Stimulated activated CD8-positive, alpha-beta memory T cell treated with anti-CD3 and anti-CD28 coated beads, Interleukin-4, amount 100 ng/mL, for 1 hour (primary cell): ENCODE data around the gene IDI2.

Source experiments
- DNase-seq, 2 donors: peaks; one replicate each; pipeline ENCODE4 v3.0.0-alpha.2; 2020; ENCODE audit warnings: low read depth in 2 of 2, low spot score in 1 of 2

IDI2 gene

DNA sequence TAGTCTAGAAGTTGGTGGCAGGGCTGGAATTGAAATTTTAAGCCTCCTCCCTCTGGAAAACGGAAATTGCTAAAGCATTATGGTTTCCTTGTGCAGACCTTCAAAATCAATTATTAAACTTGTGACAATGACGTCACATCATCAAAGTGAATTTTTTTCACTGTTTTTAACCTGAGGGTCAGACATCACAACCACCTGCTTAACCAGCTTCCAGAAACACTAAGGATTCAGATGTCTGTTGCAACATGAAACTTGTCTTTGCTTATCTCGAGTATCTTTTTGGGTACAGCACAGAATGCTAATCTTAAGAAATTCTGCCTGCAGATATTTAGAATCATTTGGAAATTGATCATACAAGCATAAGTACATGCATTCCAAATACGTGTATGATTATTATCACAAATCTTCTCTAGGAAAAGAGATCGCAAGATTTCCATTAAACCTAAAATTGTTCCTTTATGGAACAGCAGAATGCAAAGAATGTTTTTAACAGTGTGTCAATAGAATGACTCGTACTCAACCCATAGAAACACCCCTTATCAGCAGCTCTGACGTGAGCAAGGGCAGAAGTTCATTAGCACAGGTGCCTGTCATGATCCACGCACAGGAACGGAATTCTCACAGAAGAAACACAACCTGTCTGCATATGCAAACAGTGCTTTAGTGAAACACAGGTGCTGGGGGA lies 41.5 kb downstream of the IDI2 start:
- DNase-seq = no peak

GRCh38 chr10:983401-983800 lies 42.3 kb downstream of the IDI2 start:
- no peak for DNase-seq

- DNase-seq = no peak
These were observed 45.1 kb downstream of the IDI2 start for GRCh38 chr10:980468-981093.

GRCh38 chr10:978826-979421 lies 46.7 kb downstream of the IDI2 start:
- DNase-seq = no peak

DNA sequence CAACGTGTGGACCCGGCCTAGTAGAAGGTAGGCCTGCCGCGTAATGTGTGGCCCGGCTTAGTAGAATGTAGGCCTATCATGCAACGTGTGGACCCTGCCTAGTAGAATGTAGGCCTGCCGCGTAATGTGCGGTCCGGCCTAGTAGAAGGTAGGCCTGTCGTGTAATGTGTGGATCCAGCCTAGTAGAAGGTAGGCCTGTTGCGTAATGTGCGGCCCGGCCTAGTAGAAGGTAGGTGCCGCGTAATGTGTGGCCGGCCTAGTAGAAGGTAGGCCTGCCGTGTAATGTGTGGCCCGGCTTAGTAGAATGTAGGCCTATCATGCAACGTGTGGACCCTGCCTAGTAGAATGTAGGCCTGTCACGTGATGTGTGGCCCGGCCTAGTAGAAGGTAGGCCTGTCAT lies 49.3 kb downstream of the IDI2 start:
- no peak for DNase-seq

DNA sequence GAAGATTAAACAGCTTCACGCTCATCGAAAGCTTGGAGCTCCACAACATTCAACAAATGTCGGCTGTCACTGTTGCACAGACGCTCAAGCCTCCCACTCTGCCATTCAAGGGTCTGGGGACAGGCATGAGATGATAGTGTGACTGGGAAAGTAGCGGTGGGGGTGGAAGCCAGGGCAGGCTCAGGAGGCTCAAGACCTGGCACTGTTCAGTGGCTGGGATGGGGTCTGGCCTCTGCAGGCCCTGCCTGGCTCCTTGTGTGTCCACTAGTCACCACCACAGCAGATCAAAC lies 50.9 kb downstream of the IDI2 start:
- DNase-seq = no peak

DNA sequence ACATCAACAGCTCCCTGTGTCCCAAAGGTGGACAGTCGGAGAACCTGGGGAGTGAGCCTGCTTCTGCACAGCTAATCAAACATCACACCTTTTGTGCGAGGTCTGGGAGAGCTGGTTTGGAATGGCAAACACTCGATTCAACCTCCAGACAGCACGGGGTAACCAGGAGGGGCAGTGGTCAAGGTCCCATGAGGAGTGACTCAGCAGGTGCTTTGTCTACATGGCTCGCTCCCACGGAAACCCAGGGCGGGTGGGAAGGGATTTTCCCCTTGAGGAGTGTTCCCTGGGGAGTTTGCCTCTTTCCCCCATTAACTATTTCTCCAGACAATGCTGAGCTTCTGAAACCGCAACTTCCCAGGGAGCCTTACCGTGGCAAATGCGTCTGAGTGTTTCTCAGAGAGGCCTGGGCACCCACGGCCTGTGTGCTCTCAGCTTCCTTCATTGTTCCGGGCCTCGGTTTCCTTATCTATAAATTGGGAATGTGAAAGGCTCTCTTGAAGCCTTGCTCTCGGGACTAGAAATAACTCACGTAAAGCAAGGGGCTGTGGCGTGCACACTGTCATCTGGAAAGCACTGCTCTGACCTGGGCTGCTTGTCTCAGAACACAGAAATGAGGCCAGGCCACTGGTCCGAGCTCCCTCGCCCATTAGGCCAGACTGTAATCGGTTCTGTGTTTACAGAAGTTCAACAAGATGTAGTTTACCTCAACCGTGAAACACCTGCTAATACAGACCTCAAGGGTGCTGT lies 51.4 kb downstream of the IDI2 start:
- DNase-seq = no peak

GRCh38 chr10:972763-973162 lies 52.9 kb downstream of the IDI2 start:
- no peak for DNase-seq

DNA sequence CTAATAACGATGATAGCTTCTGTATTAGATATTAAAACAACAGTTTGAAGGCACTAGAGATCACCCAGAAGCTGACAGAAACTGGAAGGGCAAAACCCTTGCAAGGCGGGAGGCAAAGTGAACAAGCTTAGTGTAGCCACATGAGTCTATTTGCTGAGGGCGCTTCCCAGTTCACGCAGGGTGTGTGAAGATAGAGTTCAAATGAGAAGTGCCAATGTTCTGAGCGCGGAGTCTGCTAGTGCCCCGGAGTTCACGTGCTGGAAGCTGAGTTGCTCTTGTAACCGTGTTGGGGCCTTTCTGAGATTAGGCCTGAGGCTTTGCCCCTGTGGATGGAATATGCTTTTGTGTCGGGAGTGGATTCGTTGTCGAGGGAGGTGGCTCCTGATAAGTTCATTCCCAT lies 54.0 kb downstream of the IDI2 start:
- DNase-seq = no peak

DNA sequence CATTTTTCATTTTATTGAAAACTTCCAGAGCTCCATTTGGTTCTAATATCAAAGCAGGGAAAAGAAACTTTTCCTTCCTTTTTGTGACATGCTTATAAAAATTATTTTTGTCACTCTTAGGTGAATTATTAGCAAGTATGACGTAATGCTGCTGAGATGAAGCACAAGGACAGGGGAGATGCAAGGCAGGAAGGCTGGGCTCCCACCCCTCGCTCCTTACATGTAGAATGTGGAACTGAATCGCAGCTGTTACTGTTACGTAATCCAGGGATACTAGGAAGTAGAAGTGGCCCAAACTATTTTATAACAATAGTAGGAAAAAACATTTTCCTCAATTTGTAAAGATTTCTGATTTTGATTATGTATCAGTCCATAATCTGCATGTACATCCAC lies 54.5 kb downstream of the IDI2 start:
- DNase-seq = no peak

- no peak for DNase-seq
These were observed 55.1 kb downstream of the IDI2 start for GRCh38 chr10:970311-971149.

DNA sequence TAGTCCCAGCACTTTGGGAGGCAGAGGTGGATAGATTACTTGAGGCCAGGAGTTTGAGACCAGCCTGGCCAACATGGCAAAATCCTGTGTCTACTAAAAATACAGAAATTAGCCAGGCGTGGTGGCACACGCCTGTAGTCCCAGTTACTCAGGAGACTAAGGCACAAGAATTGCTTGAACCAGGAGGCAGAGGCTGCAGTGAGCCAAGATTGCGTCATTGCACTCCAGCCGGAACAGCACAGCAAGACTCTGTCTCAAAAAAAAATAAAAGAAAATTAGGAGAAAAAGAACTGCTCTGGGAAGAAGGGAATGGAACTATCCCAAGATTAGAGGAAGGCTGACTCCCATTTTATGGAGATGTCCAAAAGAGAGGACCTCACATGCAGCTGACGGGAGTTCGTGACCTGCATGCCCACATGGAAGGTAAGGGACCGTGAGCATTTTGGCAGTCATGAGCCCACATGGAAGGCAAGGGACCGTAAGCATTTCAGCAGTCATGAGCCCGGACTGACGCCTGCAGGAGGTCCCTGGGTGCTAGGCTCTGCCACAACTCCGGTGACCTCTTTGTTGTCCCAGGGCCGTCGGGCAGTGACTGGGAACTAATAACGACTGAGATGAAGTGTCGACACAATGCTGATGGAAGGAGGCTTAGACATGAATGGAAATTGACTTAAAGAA lies 56.0 kb downstream of the IDI2 start:
- no peak for DNase-seq
